ENCODE results near the gene USP14.
A peak's percentile ranks its signal among the peaks of the same experiment; 100 is the strongest.
"Not testable (repeated sequence)": the region's sequence is repeated elsewhere in the genome, so short reads cannot be mapped to it uniquely, and the experiment has no call there.

Gene USP14

DNA sequence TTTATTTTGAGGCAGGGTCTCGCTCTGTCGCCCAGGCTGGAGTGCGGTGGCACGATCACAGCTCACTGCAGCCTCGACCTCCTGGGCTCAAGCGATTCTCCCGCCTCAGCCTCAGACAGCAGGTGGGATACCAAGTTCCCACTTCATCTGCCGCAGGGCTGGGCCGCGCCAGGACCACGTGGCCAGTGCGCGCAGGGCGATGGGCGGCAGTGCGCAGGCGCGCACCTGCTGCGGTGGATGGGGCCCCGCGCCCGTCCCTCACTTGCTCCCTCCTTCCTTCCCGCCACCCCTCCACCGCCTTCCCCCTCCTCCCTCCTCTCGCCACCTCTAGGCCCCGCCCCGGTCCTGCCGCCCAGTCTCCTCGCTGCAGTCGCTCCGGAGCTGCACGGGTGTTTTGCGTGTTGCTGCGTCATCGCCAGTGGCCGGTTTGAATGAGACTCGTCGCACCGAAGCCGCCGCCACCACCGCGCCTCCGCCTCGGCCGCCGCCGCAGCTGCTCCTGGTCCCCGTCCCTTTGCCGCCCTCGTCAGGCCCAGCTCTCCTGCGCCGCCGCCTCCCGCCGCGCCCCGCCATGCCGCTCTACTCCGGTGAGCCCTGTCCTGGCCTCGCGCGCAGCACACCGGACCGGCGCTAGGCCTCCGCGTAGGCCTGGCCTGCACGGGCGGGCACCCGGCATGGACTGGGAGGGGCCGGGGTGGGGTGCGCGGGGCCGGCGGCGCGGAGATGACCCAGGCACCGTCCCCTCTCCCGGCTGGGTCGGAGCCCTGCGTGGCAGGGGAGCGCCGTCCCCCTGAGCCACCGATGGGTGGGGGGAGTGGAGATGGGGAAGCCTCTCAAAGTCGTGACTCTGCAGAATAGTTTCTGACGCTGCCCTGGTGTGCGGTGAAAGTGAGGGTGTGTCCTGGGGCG, at the start of gene USP14:
Gene USP14, plus strand, starts transcription at position 430 of the 909 bp plus-strand sequence. Its CDS starts 142 bp downstream, at position 572.
- peak; percentile 98 for DNase-seq

DNA sequence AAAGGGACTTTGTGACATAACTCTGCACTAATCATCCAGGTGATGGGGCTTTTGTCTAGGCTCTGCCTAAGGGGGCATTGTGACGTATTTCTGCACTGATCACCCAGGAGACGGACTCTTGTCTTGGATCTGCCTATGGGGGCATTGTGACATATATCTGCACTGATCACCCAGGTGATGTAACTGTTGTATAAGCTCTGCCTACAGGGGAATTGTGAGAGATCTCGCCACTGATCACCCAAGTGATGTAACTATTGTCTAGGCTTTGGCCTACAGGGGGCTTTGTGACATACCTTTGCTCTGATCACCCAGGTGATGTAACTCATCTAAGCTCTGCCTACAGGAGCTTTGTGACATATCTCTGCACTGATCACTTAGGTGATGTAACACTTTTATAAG, 49.7 kb upstream of the USP14 start:
- DNase-seq: not testable (repeated sequence)

DNA sequence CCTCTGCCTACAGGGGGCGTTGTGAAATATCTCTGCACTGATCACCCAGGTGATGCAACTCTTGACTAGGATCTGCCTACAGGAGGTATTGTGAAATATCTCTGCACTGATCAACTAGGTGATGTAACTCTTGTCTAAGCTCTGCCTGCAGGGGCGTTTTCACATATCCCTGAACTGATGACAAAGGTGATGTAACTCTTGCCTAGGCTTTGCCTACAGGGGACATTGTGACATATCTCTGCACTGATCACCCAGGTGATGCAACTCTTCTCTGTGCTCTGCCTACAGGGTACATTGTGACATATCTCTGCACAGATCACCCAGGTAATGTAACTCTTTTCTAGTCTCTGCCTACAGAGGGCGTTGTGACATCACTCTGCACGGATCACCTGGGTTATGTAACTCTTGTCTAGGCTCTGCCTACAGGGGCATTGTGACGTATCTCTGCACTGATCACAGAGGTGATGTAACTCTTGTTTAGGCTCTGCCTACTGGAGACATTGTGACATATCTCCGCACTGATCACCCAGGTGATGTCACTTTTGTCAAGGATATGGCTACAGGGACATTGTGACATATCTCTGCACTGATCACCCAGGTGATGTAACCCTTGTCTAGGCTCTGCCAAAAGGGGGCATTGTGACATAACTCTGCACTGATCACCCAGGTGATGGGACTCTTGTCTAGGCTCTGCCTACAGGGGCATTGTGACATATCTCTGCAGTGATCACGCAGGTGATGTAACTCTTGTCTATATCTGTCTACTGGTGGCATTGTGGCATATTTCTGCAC, 49.0 kb upstream of the USP14 start:
- peak; percentile 32 for DNase-seq

DNA sequence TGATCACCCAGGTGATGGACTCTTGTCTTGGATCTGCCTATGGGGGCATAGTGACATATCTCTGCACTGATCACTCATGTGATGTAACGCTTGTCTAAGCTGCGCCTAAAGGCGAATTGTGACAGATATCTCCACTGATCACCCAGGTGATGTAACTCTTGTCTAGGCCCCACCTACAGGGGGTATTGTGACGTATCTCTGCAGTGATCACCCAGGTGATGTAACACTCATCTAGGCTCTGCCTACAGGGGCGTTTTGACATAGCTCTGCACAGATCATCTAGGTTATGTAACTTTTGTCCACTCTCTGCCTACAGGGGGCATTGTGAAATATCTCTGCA, 48.5 kb upstream of the USP14 start:
- DNase-seq: not testable (repeated sequence)

DNA sequence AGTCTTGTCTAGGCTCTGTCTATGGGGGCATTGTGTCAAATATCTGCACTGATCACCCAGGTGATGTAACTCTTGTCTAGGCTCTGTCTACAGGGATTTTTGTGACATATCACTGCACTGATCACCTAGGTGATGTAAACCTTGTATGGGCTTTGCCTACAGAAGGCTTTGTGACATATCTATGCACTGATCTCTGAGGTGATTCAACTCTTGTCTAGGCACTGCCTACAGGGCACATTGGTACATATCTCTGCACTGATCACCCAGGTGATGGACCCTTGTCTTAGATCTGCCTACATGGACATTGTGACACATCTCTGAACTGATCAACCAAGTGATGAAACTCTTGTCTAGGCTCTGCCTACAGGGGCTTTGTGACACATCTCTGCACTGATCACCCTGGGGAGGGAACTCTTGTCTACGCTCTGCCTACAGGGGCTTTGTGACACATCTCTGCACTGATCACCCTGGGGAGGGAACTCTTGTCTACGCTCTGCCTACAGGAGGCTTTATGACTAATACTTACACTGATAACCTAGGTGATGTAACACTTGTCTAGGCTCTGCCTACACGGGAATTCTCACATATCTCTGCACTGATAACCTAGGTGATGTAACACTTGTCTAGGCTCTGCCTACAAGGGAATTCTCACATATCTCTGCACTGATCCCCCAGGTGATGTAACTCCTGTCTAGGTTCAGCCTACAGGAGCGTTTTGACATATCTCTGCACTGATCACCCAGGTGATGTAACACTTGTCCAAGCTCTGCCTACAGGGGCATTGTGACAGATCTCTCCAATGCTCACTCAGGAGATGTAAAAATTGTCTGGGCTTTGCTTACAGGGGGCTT, 47.8 kb upstream of the USP14 start:
- peak; percentile 70 for DNase-seq

DNA sequence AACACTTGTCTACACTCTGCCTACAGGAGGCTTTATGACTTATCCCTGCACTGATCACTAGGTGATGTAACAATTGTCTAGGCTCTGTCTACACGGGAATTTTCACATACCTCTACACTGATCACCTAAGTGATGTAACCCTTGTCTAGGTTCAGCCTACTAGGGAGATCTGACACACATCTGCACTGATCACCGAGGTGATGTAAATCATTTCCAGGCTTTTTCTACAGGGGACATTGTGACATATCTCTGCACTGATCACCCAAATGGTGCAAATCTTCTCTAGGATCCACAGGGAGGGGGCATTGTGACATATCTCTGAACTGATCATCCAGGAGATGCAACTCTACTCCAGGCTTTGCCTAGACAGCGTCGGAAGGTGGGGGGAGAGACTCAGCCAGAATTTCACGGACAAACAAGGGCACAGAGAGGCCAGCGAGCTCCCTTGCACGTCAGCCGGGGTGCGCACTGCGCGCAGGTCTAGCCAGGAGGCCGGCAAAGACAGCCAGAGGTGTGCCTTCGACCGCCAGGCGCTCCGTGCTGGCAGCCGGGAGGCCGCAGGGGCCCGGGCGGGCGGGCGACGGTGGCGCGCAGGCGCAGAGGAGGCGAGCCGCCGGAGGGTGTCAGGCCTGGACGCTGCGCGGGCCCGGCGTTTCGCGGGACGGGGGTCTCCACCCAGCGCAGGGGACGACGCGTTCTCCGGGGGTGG, 46.9 kb upstream of the USP14 start:
- peak; percentile 59 for DNase-seq

DNA sequence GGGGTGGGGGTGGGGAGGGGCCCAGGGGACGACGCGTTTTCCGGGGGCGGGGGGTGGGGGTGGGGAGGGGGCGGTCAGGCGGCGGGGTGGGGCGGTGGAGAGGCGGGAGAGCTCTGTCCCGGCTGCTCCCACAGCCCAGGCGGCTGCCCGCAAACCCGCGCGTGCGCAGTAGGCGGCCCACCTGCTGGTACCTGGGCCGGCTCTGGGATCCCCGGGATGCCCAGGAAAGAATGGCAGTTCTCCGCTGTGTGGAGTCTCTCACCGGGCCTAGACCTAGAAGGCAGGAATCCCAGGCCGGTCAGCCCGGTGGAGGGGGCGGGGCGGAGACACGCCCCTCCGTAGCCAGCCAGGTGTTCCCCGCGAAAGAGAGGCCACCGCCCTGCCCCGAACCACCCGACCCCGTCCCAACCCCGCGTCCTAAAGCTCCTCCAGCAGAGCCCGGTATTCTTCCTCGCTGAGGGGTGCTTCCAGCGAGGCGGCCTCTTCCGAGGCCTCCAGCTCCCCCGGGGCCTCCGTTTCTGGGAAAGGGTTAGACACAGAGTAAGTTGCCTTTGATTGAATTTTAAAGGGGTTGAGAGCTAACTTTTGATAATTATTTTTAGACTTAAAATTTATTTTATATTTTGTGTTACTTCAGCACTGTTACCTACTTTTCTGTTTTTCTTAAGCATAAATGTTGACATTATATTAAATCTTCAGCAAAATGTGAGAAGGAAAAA, 46.2 kb upstream of the USP14 start:
- DNase-seq: not testable (repeated sequence)

DNA sequence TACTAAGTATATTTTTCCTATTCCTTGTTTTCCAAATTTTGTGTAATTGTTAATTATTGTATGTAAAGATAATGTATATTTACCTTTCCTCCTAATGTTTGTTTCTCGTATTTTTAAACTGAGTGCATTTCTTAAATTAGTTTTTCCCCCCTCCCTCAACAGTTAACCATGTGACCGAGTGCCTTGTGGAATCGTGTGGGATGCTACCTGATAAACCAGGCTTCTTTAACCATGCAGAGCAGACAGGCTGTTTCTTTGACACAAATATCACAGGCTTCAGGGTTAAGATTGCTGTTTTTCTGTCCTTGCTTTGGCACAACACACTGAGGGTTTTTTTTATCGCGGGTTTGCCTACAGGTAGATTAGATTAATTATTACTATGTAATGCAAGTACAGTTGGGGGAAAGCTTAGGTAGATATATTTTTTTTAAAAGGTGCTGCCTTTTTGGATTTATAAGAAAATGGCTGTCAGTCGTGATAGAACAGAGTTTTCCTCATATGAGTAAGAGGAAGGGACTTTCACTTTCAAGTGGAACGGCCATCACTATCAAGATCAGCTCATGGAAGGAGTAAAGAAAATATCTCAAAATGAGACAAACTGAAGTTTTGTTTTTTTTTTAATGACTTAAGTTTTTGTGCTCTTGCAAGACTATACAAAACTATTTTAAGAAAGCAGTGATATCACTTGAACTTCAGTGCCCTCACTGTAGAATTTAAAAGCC, 37.7 kb upstream of the USP14 start:
- DNase-seq: not testable (repeated sequence)

DNA sequence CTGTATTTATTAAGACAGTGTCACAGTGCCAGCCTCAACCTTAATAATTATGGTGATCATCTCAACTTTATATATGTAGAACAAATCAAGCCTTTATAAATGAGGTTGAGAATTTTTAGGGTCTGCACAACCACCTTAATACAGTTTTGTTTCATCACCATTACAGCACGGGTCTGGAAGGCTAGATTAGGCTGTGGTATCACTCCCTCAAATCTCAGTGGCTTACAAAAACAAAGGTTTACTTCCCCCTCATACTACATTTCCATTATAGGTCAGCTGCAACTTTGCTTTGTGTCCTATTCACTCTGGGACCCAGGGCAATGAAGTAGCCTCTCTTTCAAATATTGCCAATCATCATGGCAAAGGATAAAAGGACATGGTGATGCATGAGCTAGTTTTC, 23.3 kb upstream of the USP14 start:
- DNase-seq: no peak

DNA sequence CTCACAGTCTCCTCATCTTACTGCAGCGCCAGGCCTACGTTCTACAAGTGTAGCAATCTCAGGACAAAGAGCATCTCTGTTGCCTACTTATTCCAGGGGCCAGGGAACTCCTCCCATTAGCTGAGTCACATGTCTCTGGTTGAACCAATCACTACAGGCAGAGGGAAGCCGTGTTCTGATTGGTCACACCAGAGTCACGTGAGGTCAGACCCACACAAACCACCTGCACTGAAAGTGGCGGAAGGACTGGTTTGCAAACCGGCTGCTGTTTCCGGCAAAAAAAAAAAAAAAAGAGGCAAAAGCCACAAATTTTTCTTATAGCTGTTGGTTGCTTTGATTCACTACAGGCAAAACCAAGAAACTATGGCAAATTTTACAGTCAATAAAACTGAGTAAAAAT, 21.9 kb upstream of the USP14 start:
- DNase-seq: peak; percentile 36

DNA sequence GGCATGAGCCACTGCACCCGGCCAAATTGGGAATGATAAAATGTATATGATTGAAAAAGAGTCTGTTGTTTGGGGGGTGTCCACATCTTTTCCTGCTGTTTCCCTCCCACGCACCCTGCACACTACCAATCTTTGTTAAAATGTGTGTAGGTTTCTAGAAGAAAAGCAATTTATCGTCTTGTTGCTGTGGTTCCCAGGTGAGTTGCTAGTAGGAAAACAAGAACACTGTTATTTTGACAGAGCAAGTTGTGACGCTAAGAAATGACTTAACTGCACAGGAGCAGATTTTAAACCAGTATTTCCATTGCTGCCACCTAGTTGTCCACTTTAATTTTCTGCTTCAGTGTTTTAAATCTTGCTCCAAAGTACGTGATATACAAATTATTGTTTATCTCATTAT, 21.0 kb upstream of the USP14 start:
- no peak for DNase-seq

DNA sequence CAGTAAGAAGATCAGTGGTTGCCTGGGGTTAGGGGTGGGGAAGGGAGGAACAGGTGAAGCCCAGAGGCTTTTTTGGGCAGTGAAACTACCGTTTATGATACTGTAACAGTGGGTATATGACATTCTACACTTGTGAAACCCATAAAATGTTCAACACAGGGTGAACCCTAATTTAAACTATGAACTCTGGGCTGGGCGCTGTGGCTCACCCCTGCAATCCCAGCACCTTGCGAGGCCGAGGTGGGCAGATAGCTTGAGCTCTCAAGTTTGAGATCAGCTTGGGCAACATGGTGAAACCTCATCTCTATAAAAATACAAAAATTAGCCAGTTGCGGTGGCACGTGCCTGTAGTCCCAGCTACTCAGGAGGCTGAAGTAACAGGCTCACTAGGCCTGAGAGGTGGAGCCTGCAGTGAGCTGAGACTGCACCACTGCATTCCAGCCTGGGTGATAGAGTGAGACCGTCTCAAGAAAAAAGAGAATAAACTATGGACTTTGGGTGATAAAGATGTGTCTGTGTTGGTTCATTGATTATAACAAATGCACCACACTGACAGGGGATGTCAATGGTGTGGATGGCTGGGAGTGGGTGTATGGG, 17.6 kb upstream of the USP14 start:
- no peak for DNase-seq

DNA sequence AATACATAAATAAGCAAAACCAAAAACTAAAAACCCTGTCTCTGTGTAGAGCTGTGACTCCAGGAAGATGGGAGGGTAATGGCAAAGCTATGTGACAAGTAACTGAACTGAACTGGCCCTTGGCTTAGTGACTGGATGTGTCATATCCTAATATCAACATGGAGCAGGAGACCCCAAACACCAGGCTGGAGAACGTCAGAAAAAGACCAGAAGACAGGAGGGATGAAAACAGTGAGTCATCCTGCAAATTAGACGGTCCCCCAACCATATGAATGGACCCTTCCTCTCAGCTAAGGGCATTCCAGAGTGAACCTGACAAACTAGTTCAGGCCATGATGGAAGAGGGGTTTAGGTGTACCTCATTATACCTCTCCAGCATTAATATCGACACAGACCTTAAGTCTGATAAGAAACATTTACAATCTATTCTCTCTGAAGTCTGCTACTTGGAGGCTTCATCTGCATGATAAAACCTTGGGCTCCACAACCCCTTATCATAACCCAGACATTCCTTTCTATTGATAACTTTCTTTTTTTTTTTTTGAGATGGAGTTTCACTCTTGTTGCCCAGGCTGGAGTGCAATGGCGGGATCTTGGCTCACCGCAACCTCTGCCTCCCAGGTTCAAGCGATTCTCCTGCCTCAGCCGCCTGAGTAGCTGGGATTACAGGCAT, 15.6 kb upstream of the USP14 start:
- not testable (repeated sequence) for DNase-seq

DNA sequence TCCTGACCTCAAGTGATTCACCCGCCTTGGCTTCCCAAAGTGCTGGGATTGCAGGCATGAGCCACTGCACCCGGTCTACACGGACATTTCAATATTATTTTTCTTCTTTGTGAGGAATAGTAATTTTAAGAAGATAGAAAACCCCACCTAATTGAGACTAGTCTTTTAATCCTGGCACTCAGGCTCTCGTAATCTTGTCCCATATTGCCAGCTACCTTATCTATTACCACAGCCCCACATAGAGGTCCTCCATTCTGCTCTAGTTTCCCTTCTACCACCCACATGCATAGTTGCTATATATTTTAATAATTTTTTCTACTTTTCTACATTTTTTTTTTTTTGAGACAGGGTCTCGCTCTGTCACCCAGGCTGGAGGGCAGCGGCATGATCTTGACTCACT, 9.5 kb upstream of the USP14 start:
- DNase-seq: no peak

DNA sequence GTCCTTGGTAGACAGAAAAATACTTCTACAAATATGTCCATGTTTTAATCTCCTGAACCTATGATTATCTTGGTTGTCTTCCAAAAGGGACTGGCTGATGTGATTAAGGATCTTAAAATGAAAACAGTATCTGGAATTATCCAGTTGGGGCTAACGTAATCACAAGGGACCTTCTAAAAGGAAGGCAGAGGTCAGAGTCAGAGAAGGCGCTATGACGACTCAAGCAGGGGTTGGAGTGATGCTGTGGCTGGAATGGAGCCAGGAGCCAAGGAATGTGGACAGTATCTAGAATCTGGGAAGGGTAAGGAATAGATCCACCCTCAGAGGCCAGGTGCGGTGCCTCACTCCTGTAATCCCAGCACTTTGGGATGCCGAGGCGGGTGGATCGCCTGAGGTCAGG, 4.2 kb upstream of the USP14 start:
- DNase-seq: no peak

DNA sequence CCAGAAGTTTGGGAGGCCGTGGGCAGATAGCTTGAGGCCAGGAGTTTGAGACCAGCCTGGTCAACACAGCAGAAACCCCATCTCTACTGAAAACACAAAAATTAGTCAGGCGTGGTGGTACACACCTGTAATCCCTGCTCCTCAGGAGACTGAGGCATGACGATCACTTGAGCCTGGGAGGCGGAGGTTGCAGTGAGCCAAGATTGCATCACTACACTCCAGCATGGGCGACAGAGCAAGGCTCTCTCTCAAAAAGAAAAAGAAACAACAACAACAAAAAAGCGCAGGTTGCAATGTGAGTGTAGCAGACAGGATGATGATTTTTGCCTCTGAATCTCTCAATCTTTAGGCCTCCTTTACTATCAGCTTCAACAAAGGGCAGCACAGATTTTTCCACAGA, 2.7 kb upstream of the USP14 start:
- no peak for DNase-seq

DNA sequence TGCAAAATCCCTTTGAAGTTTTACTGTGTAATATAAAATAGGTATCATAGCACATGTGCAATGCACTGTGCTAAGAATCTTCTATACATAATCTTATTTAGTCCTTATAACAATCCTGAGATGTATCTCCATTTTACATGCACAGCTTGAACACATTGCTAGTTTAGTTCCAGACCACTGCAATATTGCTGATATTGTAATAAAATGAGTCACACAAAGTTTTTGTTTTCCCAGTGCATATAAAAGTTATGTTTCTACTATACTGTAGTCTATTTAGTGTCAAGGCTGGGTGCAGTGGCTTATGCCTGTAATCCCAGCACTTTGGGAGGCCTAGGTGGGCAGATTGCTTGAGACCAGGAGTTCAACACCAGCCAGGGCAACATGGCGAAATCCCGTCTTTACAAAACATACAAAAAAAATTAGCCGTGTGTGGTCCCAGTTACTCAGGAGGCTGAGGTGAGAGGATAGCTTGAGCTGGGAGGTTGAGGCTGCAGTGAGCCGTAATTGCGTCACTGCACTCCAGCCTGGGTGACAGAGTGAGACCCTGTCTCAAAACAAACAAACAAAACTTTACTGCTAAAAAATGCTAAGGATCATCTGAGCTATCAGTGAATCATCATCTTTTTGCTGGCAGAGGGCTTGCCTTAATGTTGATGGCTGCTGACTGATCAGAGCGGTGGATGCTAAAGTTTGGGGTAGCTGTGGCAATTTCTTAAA, 1.7 kb upstream of the USP14 start:
- no peak for DNase-seq

DNA sequence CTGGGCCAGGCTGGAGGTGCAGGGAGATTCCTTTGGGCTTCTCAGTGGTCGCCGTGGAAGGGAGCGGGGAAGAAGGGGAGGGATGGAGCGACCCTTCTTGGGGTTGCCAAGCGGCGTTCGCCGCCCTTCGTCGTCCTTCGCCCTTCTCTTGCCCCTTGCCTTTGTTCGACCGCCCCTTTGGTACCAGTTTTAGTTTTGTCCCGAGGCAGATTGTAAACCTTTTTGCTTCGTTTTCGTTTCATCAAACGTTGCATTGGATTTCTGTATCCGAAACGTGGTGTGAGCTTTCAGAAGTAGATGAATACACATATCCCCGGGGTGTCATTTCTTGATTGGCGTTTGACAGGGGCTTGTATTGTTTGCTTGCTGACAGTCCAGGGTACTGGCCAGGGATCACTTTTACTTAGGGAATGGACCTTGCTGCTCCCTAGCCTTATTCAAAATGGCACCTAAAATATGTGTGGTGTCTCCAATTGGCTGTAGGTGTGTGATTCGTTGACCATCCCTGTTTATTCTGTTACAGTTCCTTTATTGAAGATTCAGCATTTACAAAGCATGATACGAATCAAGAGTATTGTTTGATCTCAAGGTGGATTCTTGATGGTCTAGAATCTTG, 788 bp downstream of the USP14 start:
- DNase-seq: no peak

DNA sequence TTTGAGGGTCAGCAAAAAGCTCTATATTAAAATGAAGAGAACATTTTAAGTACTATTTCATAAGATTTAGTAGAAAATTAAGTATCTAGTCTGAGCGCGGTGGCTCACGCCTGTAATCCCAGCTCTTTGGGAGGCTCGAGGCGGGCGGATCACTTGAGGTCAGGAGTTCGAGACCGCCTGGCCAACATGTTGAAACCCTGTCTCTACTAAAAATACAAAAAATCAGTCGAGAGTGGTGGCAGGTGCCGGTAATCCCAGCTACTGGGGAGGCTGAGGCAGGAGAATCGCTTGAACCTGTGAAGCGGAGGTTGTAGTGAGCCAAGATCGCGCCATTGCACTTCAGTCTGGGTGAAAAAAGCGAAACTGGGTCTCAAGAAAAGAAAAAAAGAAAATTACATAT, 1.6 kb downstream of the USP14 start:
- no peak for DNase-seq
